DND-41 (cell line): ENCODE measurements around the gene CES3.

Experiments
- EZH2 ChIP-seq: IDR thresholded peaks from 3 replicates; pipeline ENCODE4 v1.6.1; 2012; ENCODE audit warnings: borderline replicate concordance, low read depth, mild to moderate bottlenecking, moderate library complexity, low read length, inconsistent platforms; ENCODE audit not compliant: severe bottlenecking
- TF ChIP-seq, protein P1 (sequence below): IDR thresholded peaks from 2 replicates; pipeline ENCODE4 v1.5.1; 2012; ENCODE audit warnings: borderline replicate concordance, low read length, moderate library complexity, mild to moderate bottlenecking; ENCODE audit not compliant: poor library complexity, severe bottlenecking; ENCODE audit errors: extremely low read depth

DNA sequence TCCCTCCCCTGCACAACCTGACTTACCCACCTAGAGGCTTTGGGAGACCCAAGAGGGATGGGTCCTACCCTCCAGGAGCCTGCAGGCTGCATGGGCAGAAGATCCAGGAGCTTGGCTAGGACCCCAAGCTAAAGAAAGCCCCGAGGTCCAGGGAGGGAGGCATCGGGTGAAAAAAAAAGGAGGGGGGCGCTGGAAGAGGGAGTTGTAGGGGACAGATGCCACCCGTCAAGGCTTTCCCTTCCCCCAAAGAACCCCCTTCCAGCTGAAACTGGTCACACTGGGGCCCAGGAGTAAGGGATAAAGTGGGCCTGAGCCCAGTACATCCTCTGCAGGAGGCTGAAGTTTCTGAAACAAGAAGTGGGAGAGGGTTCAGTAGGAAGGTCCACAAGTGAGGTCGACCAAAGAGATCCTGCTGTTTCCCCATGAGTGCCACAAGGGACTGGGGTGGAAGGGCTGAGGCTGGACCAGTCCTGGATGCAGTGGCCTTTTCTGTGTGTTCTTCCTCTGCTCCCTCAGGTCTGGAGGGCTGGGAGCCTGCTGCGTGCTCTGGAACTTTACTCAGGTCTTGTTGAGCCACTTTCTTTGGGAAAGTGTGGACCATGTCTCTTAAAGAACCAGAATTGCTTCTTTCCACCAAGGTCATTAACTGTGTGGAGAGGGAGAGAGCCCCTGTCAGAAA, 53.7 kb downstream of the CES3 start:
- TF ChIP-seq, protein P1, sequence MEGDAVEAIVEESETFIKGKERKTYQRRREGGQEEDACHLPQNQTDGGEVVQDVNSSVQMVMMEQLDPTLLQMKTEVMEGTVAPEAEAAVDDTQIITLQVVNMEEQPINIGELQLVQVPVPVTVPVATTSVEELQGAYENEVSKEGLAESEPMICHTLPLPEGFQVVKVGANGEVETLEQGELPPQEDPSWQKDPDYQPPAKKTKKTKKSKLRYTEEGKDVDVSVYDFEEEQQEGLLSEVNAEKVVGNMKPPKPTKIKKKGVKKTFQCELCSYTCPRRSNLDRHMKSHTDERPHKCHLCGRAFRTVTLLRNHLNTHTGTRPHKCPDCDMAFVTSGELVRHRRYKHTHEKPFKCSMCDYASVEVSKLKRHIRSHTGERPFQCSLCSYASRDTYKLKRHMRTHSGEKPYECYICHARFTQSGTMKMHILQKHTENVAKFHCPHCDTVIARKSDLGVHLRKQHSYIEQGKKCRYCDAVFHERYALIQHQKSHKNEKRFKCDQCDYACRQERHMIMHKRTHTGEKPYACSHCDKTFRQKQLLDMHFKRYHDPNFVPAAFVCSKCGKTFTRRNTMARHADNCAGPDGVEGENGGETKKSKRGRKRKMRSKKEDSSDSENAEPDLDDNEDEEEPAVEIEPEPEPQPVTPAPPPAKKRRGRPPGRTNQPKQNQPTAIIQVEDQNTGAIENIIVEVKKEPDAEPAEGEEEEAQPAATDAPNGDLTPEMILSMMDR: no peak
- no peak for TF ChIP-seq EZH2
